Right lobe of liver (tissue), 6 donors: ENCODE data around the gene MAGI1. TPM values are rescaled to one million over a fixed set of nuclear protein-coding genes. Genes with fewer than 3 reads are reported as not detected.

Experiments used
- ATAC-seq, 4 donors: fragments of 200-7000 bp; cut with Tn5 transposase; one replicate each; pipeline ENCODE4 v1.9.1; 2020; ENCODE audit warnings: mild to moderate bottlenecking in 4 of 4, moderate library complexity in 4 of 4
- DNase-seq, 3 donors: peaks; one replicate each; pipeline ENCODE4 v3.0.0-alpha.2; 2020
- H3K27ac ChIP-seq, 3 donors: fragments of 200-600 bp; one replicate each; pipeline ENCODE4 v1.8.0; 2022
- H3K27me3 ChIP-seq, 2 donors: fragments of 200-600 bp; one replicate each; pipeline ENCODE4 v1.8.0; 2022
- H3K36me3 ChIP-seq, 4 donors: fragments of 200-600 bp; sonication (generic) in 1 of 4; one replicate each; pipeline versions ENCODE4 v1.5.1 to v1.8.0; 2017 to 2022; ENCODE audit warnings: control low read depth in 1 of 4
- H3K4me1 ChIP-seq, 4 donors: fragments of 200-600 bp; sonication (generic) in 1 of 4; one replicate each; pipeline versions ENCODE4 v1.5.1 to v1.8.0; 2017 to 2022; ENCODE audit warnings: control low read depth in 1 of 4
- H3K4me3 ChIP-seq, 3 donors: fragments of 200-600 bp; one replicate each; pipeline ENCODE4 v1.8.0; 2022
- H3K9me3 ChIP-seq, 4 donors: fragments of 200-600 bp; sonication (generic) in 1 of 4; one replicate each; pipeline versions ENCODE4 v1.5.1 to v1.8.0; 2017 to 2022; ENCODE audit warnings: control low read depth in 1 of 4
- POLR2A ChIP-seq: fragments of 450-650 bp; IDR thresholded peaks from one replicate; pipeline ENCODE4 v1.6.1; 2017; ENCODE audit warnings: antibody characterized with exemption, mild to moderate bottlenecking
- WGBS: methylation state at CpG from one replicate; pipeline ENCODE4 v1.1.6; 2018; ENCODE audit warnings: low coverage, low lambda C conversion rate; ENCODE audit not compliant: insufficient coverage; ENCODE audit errors: missing lambda C conversion rate; 5-methylcytosine and 5-hydroxymethylcytosine counted together
- intact Hi-C, 2 donors: fragments of 100-400 bp; cut with DNase I; formaldehyde crosslinking; loops; one replicate each; pipeline versions ENCODE4 v1.11.2 to v1.14.1; 2022
- total RNA-seq, 6 experiments: library from RNA; depleted of rRNA in 2 of 6; stranded (reverse); fragments of >200 nt in 2 of 6; fragmentation: NEBNext Ultra II Directional in 3 of 6; extraction: Animal tissue kit (Norgen Biotek cat#: 25700) in 3 of 6; gene quantifications; one replicate each; pipeline versions ENCODE4 v1.1.0 to v1.2.4, GENCODE V29; 2016 to 2023
- TF ChIP-seq, protein P1 (sequence below), 4 donors: fragments of 200-600 bp in 3 of 4; fragments of 450-650 bp in 1 of 4; IDR thresholded peaks; one replicate each; pipeline versions ENCODE4 v1.5.1 to v1.8.0; 2016 to 2022; ENCODE audit warnings: antibody characterized with exemption in 4 of 4, mild to moderate bottlenecking in 2 of 4
- donor health status: DM: no; HTN: yes; CAD: no.
- donor health status: DM: no; HTN: no; CAD: no.
- donor health status: DM: no; HTN: no; CAD: no.
- donor health status: DM: no; HTN: yes; CAD: no.
- donor health status: DM: no; HTN: yes; CAD: no.

The MAGI1 gene
- total RNA-seq, 6 experiments from 2014 or later: 22.6 to 37.7 (median 26.9) TPM

- 95% methylated on average over 6 of the region's 6 CpGs for WGBS
- ATAC-seq (no peak), DNase-seq (no peak)
- no peak overlapping the region for H3K4me3 ChIP-seq
- no peak for TF ChIP-seq POLR2A
- no peaks in the 10 kb centered on the region for H3K27me3 ChIP-seq
- no peak overlapping the region for H3K27ac ChIP-seq
- H3K4me1 ChIP-seq: no peaks in the 10 kb centered on the region
- H3K9me3 ChIP-seq: no peaks in the 10 kb centered on the region
- intact Hi-C loops: loop anchor here in 1 of 2 donors (10.0 kb wide), 1 partner anchor 312 kb away; no protein-coding TSS in a partner anchor
- H3K36me3 ChIP-seq: peaks cover 0 to 28% (median 3%) of the 10 kb centered on the region in 4 donors
Measured at GRCh38 chr3:65432388-65433003, 606.2 kb downstream of the MAGI1 start.

- Histone ChIP-seq H3K36me3 (peaks cover 0 to 17% (median 2%) of the 10 kb centered on the region in 4 donors), H3K27me3 (no peaks in the 10 kb centered on the region), H3K4me1 (no peaks in the 10 kb centered on the region), H3K27ac (no peak overlapping the region), H3K9me3 (no peaks in the 10 kb centered on the region), H3K4me3 (no peak overlapping the region)
- DNase-seq (no peak), ATAC-seq (peak; percentile 38 to 62 (median 54))
- 93% methylated on average over 3 of the region's 3 CpGs for WGBS
- TF ChIP-seq, protein P1, sequence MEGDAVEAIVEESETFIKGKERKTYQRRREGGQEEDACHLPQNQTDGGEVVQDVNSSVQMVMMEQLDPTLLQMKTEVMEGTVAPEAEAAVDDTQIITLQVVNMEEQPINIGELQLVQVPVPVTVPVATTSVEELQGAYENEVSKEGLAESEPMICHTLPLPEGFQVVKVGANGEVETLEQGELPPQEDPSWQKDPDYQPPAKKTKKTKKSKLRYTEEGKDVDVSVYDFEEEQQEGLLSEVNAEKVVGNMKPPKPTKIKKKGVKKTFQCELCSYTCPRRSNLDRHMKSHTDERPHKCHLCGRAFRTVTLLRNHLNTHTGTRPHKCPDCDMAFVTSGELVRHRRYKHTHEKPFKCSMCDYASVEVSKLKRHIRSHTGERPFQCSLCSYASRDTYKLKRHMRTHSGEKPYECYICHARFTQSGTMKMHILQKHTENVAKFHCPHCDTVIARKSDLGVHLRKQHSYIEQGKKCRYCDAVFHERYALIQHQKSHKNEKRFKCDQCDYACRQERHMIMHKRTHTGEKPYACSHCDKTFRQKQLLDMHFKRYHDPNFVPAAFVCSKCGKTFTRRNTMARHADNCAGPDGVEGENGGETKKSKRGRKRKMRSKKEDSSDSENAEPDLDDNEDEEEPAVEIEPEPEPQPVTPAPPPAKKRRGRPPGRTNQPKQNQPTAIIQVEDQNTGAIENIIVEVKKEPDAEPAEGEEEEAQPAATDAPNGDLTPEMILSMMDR (IDR thresholded peaks at IDR 0.05): peak; percentile 24 to 32 (median 28)
- no peak for TF ChIP-seq POLR2A
- intact Hi-C loops: no loop called here
Measured at GRCh38 chr3:65425880-65426279, 612.8 kb downstream of the MAGI1 start.

GRCh38 chr3:65422154-65422553, 616.6 kb downstream of the MAGI1 start:
- 69% methylated on average over 3 of the region's 3 CpGs for WGBS
- Histone ChIP-seq H3K27me3 (no peaks in the 10 kb centered on the region), H3K4me3 (no peak overlapping the region), H3K36me3 (peaks cover 0 to 2% (median 0%) of the 10 kb centered on the region in 4 donors), H3K4me1 (no peaks in the 10 kb centered on the region), H3K27ac (no peak overlapping the region), H3K9me3 (no peaks in the 10 kb centered on the region)
- TF ChIP-seq POLR2A: no peak
- TF ChIP-seq, protein P1 (IDR thresholded peaks at IDR 0.05): no peak
- ATAC-seq: no peak
- no peak for DNase-seq
- intact Hi-C loops: no loop called here

- ATAC-seq (no peak), DNase-seq (no peak)
- no peak overlapping the region for H3K4me3 ChIP-seq
- H3K27ac ChIP-seq: no peak overlapping the region
- H3K9me3 ChIP-seq: no peaks in the 10 kb centered on the region
- 94% methylated on average over 2 of the region's 2 CpGs for WGBS
- H3K27me3 ChIP-seq: no peaks in the 10 kb centered on the region
- H3K4me1 ChIP-seq: no peaks in the 10 kb centered on the region
- intact Hi-C loops: no loop called here
- no peak for TF ChIP-seq POLR2A
- TF ChIP-seq, protein P1 (IDR thresholded peaks at IDR 0.05): no peak
- peaks cover 0 to 2% (median 0%) of the 10 kb centered on the region in 4 donors for H3K36me3 ChIP-seq
Measured at GRCh38 chr3:65419233-65419632, 619.5 kb downstream of the MAGI1 start.

- ATAC-seq: no peak
- TF ChIP-seq, protein P1 (IDR thresholded peaks at IDR 0.05): no peak
- no peak for TF ChIP-seq POLR2A
- H3K4me3 ChIP-seq: no peak overlapping the region
- WGBS: 74% methylated on average over 3 of the region's 3 CpGs
- H3K4me1 ChIP-seq: peaks cover 0 to 8% (median 3%) of the 10 kb centered on the region in 4 donors
- no peak for DNase-seq
- intact Hi-C loops: no loop called here
- H3K9me3 ChIP-seq: no peaks in the 10 kb centered on the region
- H3K27ac ChIP-seq: no peak overlapping the region
- H3K36me3 ChIP-seq: no peaks in the 10 kb centered on the region
- H3K27me3 ChIP-seq: no peaks in the 10 kb centered on the region
Measured at GRCh38 chr3:65413891-65414290, 624.8 kb downstream of the MAGI1 start.
